CD14-positive monocyte (primary cell): ENCODE data around the gene DRC3. TPM values are rescaled to one million over a fixed set of nuclear protein-coding genes. Genes with fewer than 3 reads are reported as not detected.

Experiments
- DNase-seq, 3 donors: peaks; one replicate each; pipeline ENCODE4 v3.0.0-alpha.2; 2011 to 2022
- H2AFZ ChIP-seq: 2 replicates; pipeline ENCODE4 v1.6.0; 2012; ENCODE audit warnings: mild to moderate bottlenecking, low read depth, low read length, inconsistent platforms; ENCODE audit not compliant: insufficient read depth, poor library complexity, severe bottlenecking
- H3K27ac ChIP-seq, 2 donors: 1 replicate in 1 of 2; 2 replicates in 1 of 2; pipeline ENCODE4 v1.5.1; 2012 to 2013; ENCODE audit warnings: low read length in 2 of 2, control low read depth in 1 of 2, inconsistent platforms in 1 of 2, low read depth in 1 of 2, mild to moderate bottlenecking in 1 of 2
- H3K27me3 ChIP-seq, 2 donors: one replicate each; pipeline versions ENCODE4 v1.6.0 to v1.6.1; 2011 to 2013; ENCODE audit warnings: low read length in 2 of 2; ENCODE audit not compliant: control insufficient read depth in 2 of 2, insufficient read depth in 2 of 2
- H3K36me3 ChIP-seq, 2 donors: replicated peaks in 1 of 2; 1 replicate in 1 of 2; 2 replicates in 1 of 2; pipeline versions ENCODE4 v1.5.1 to v1.6.1; 2012 to 2013; ENCODE audit warnings: low read length in 2 of 2, control low read depth in 1 of 2, inconsistent platforms in 1 of 2, mild to moderate bottlenecking in 1 of 2; ENCODE audit not compliant: insufficient read depth in 2 of 2, control insufficient read depth in 1 of 2
- H3K4me1 ChIP-seq, 2 donors: 1 replicate in 1 of 2; 2 replicates in 1 of 2; pipeline versions ENCODE4 v1.5.1 to v1.6.1; 2012 to 2013; ENCODE audit warnings: low read length in 2 of 2, control low read depth in 1 of 2, inconsistent platforms in 1 of 2, mild to moderate bottlenecking in 1 of 2, moderate library complexity in 1 of 2; ENCODE audit not compliant: insufficient read depth in 2 of 2, control insufficient read depth in 1 of 2
- H3K4me2 ChIP-seq: replicated peaks from 2 replicates; pipeline ENCODE3; 2012; ENCODE audit warnings: low read length, moderate library complexity, mild to moderate bottlenecking; ENCODE audit not compliant: poor library complexity, severe bottlenecking; ENCODE audit errors: extremely low read depth
- H3K4me3 ChIP-seq, 3 experiments: fragments of 200-600 bp in 1 of 3; sonication (generic) in 1 of 3; replicated peaks in 1 of 3; 1 replicate in 2 of 3; 2 replicates in 1 of 3; pipeline ENCODE4 v1.5.1; 2011 to 2013; ENCODE audit warnings: low read length in 3 of 3, mild to moderate bottlenecking in 3 of 3, control low read depth in 2 of 3, low read depth in 2 of 3, inconsistent platforms in 1 of 3, moderate library complexity in 1 of 3
- H3K79me2 ChIP-seq: 2 replicates; pipeline ENCODE4 v1.6.0; 2012; ENCODE audit warnings: mild to moderate bottlenecking, control low read depth, inconsistent platforms, low read length, moderate library complexity; ENCODE audit not compliant: insufficient read depth
- H3K9ac ChIP-seq: 2 replicates; pipeline ENCODE4 v1.6.0; 2017; ENCODE audit warnings: low read length, mild to moderate bottlenecking; ENCODE audit not compliant: insufficient read depth, poor library complexity, severe bottlenecking
- H3K9me3 ChIP-seq, 2 donors: replicated peaks in 1 of 2; 1 replicate in 1 of 2; 2 replicates in 1 of 2; pipeline versions ENCODE4 v1.5.1 to v1.6.1; 2012 to 2013; ENCODE audit warnings: low read length in 2 of 2, control low read depth in 1 of 2; ENCODE audit not compliant: control insufficient read depth in 1 of 2, insufficient read depth in 1 of 2
- H4K20me1 ChIP-seq: 2 replicates; pipeline ENCODE4 v1.6.0; 2012; ENCODE audit warnings: mild to moderate bottlenecking, low read length, control low read depth, moderate library complexity; ENCODE audit not compliant: insufficient read depth
- H3K27ac Mint-ChIP-seq, 7 donors: one replicate each; pipeline ENCODE4 v1.8.0; 2020; ENCODE audit warnings: mild to moderate bottlenecking in 7 of 7, mixed read lengths in 7 of 7, moderate library complexity in 6 of 7, inconsistent platforms in 2 of 7
- H3K27me3 Mint-ChIP-seq, 3 donors: one replicate each; pipeline ENCODE4 v1.8.0; 2021 to 2022; ENCODE audit warnings: low read depth in 3 of 3, mild to moderate bottlenecking in 3 of 3, mixed read lengths in 3 of 3, moderate library complexity in 3 of 3, inconsistent platforms in 1 of 3
- H3K36me3 Mint-ChIP-seq, 2 donors: one replicate each; pipeline ENCODE4 v1.8.0; 2020; ENCODE audit warnings: mixed read lengths in 2 of 2, inconsistent platforms in 1 of 2, mild to moderate bottlenecking in 1 of 2
- H3K4me1 Mint-ChIP-seq: one replicate; pipeline ENCODE4 v1.8.0; 2020; ENCODE audit warnings: mild to moderate bottlenecking, mixed read lengths
- H3K4me3 Mint-ChIP-seq, 2 donors: one replicate each; pipeline ENCODE4 v1.8.0; 2020; ENCODE audit warnings: mild to moderate bottlenecking in 2 of 2, mixed read lengths in 2 of 2, moderate library complexity in 1 of 2
- H3K9me3 Mint-ChIP-seq, 7 donors: one replicate each; pipeline ENCODE4 v1.8.0; 2020 to 2022; ENCODE audit warnings: mixed read lengths in 7 of 7, mild to moderate bottlenecking in 6 of 7, moderate library complexity in 6 of 7, inconsistent platforms in 2 of 7
- CTCF ChIP-seq: fragments of 200-600 bp; IDR thresholded peaks from one replicate; pipeline ENCODE4 v1.8.0; 2022; ENCODE audit warnings: antibody characterized with exemption, mild to moderate bottlenecking
- WGBS: methylation state at CpG from one replicate; pipeline ENCODE4 v1.1.5; 2013; ENCODE audit warnings: missing lambda C conversion rate; ENCODE audit not compliant: insufficient coverage; 5-methylcytosine and 5-hydroxymethylcytosine counted together
- intact Hi-C, 2 donors: fragments of 100-400 bp; cut with micrococcal nuclease; formaldehyde crosslinking; loops; one replicate each; pipeline versions ENCODE4 v1.15.0 to v1.15.1; 2023
- polyA plus RNA-seq, 3 donors: library from polyadenylated mRNA; depleted of rRNA in 1 of 3; unstranded in 2 of 3; stranded (reverse) in 1 of 3; fragments of 300-500 nt in 2 of 3; fragments of >200 nt in 1 of 3; fragmentation: Illumina TruSeq in 2 of 3; gene quantifications; 1 replicate in 2 of 3; 2 replicates in 1 of 3; pipeline ENCODE4 v1.2.3, GENCODE V29; 2012 to 2021

DRC3 gene
- polyA plus RNA-seq, 3 donors, result 0.23 to 0.58 (median 0.39) TPM

DNA sequence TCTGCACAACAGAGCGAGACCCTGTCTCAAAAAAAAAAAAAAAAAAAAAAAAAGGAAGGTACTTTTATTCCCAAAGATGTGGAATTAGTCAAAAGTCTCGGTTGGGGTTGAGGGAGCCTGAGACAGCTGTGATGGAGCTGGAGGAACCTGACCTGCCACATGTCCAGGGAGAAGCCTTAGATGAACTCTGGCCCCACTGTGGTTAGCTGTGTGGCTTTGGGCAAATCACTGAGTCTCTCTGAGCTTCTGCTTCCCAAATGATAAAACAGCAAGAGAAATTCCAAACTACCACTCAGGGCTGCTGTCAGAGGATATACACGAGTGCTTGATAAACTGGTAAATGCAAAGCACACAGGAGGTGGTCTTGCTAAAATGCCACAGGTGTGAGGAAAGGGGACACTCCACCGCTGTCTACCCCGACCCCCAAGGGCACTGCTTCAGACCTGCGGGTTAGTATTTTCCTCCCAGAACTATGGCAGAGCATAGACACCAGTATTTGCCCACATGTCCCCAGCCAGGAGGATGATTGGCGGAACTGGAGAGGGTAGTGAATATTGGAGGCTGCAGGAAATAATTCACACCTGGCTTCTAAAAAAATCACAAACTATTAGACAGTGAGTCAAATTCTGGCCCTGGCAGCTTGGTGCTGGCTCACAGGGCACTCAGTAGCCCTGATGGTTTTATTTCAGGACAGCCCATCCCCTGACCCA, 14.7 kb downstream of the DRC3 start:
- peaks cover 0 to 2% (median 0%) of the 10 kb centered on the region in 7 donors for H3K9me3 Mint-ChIP-seq
- DNase-seq, result no peak

GRCh38 chr17:17987901-17988300, 15.2 kb downstream of the DRC3 start:
- WGBS, result 93% methylated on average over 7 of the region's 14 CpGs
- Histone ChIP-seq H3K79me2 (no peaks in the 10 kb centered on the region), H3K27ac (no peak overlapping the region), H4K20me1 (no peaks in the 10 kb centered on the region), H3K36me3 (no peaks in the 10 kb centered on the region), H3K9ac (no peak overlapping the region), H3K4me2 (no peak overlapping the region), H3K27me3 (no peaks in the 10 kb centered on the region), H3K4me3 (no peak overlapping the region), H3K9me3 (no peaks in the 10 kb centered on the region), H2AFZ (no peak overlapping the region), H3K4me1 (no peaks in the 10 kb centered on the region)
- no peak for DNase-seq
- Mint-ChIP-seq H3K4me1 (no peaks in the 10 kb centered on the region), H3K4me3 (no peak overlapping the region), H3K9me3 (peaks cover 0 to 2% (median 0%) of the 10 kb centered on the region in 7 donors), H3K36me3 (no peaks in the 10 kb centered on the region), H3K27ac (no peak overlapping the region), H3K27me3 (peaks cover 0 to 7% (median 5%) of the 10 kb centered on the region in 3 donors)
- intact Hi-C loops, result no loop called here
- no peak for TF ChIP-seq CTCF

More for the DNA sequence above, 14.7 kb downstream of the DRC3 start:
- no peak overlapping the region for H3K4me3 ChIP-seq
- TF ChIP-seq CTCF, result no peak
- no peak overlapping the region for H3K9ac ChIP-seq
- H3K27me3 Mint-ChIP-seq, result peaks cover 0 to 7% (median 2%) of the 10 kb centered on the region in 3 donors
- H3K4me1 Mint-ChIP-seq, result no peaks in the 10 kb centered on the region
- H3K4me2 ChIP-seq, result no peak overlapping the region
- whole genome bisulfite sequencing, result 78% methylated on average over 2 of the region's 7 CpGs
- H3K36me3 Mint-ChIP-seq, result no peaks in the 10 kb centered on the region
- no peaks in the 10 kb centered on the region for H3K27me3 ChIP-seq
- no peaks in the 10 kb centered on the region for H3K36me3 ChIP-seq
- no peaks in the 10 kb centered on the region for H4K20me1 ChIP-seq
- H3K4me3 Mint-ChIP-seq, result no peak overlapping the region
- no peaks in the 10 kb centered on the region for H3K4me1 ChIP-seq
- no peaks in the 10 kb centered on the region for H3K79me2 ChIP-seq
- intact Hi-C loops, result no loop called here
- no peak overlapping the region for H3K27ac ChIP-seq
- H3K9me3 ChIP-seq, result no peaks in the 10 kb centered on the region
- H3K27ac Mint-ChIP-seq, result no peak overlapping the region
- H2AFZ ChIP-seq, result no peak overlapping the region
